Ishikawa (cell line): ENCODE data around the gene MAP6.

Source experiments
- CEBPB ChIP-seq: IDR thresholded peaks from 2 replicates; pipeline ENCODE4 v1.6.1; 2012
- EGR1 ChIP-seq: IDR thresholded peaks from 2 replicates; pipeline ENCODE4 v1.6.1; 2012
- EP300 ChIP-seq: IDR thresholded peaks from 2 replicates; pipeline ENCODE4 v1.6.1; 2012; ENCODE audit warnings: borderline replicate concordance
- RAD21 ChIP-seq: IDR thresholded peaks from 2 replicates; pipeline ENCODE4 v1.6.1; 2012; ENCODE audit warnings: low read depth
- TAF1 ChIP-seq: IDR thresholded peaks from 2 replicates; pipeline ENCODE4 v1.6.1; 2012; ENCODE audit warnings: low read depth, mild to moderate bottlenecking
- TEAD4 ChIP-seq: IDR thresholded peaks from 2 replicates; pipeline ENCODE4 v1.6.1; 2012
- TF ChIP-seq, protein P1 (sequence below): IDR thresholded peaks from 2 replicates; pipeline ENCODE4 v1.6.1; 2012
- TF ChIP-seq, protein P2 (sequence below): IDR thresholded peaks from 2 replicates; pipeline ENCODE4 v1.6.1; 2012; ENCODE audit warnings: low read depth, mild to moderate bottlenecking

DNA sequence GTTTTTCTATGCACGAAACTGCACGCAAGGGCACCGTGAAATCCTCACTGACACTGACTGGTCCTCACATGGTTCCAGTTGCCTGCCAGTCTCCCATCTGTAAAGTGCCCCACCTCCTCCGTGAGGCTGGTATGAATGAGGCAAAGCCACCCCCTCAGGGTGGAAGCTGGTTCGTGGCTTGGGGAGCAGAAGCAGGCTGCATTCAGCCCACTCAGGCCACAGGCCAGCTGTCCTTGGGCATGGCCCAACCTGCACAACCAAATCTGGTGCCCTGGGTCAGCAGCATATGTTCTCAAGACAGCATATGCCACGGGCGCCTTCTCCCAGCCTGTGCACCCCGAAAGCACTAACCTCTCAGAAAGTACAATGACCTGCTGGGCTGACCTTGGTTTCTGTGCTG, 77.5 kb downstream of the MAP6 start:
- TF ChIP-seq EP300 (no peak), RAD21 (no peak), TAF1 (no peak), TEAD4 (no peak), CEBPB (no peak), EGR1 (no peak)
- TF ChIP-seq, protein P1, sequence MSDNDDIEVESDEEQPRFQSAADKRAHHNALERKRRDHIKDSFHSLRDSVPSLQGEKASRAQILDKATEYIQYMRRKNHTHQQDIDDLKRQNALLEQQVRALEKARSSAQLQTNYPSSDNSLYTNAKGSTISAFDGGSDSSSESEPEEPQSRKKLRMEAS: no peak
- TF ChIP-seq, protein P2, sequence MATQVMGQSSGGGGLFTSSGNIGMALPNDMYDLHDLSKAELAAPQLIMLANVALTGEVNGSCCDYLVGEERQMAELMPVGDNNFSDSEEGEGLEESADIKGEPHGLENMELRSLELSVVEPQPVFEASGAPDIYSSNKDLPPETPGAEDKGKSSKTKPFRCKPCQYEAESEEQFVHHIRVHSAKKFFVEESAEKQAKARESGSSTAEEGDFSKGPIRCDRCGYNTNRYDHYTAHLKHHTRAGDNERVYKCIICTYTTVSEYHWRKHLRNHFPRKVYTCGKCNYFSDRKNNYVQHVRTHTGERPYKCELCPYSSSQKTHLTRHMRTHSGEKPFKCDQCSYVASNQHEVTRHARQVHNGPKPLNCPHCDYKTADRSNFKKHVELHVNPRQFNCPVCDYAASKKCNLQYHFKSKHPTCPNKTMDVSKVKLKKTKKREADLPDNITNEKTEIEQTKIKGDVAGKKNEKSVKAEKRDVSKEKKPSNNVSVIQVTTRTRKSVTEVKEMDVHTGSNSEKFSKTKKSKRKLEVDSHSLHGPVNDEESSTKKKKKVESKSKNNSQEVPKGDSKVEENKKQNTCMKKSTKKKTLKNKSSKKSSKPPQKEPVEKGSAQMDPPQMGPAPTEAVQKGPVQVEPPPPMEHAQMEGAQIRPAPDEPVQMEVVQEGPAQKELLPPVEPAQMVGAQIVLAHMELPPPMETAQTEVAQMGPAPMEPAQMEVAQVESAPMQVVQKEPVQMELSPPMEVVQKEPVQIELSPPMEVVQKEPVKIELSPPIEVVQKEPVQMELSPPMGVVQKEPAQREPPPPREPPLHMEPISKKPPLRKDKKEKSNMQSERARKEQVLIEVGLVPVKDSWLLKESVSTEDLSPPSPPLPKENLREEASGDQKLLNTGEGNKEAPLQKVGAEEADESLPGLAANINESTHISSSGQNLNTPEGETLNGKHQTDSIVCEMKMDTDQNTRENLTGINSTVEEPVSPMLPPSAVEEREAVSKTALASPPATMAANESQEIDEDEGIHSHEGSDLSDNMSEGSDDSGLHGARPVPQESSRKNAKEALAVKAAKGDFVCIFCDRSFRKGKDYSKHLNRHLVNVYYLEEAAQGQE: no peak
